Stimulated activated CD8-positive, alpha-beta memory T cell treated with anti-CD3 and anti-CD28 coated beads, Interleukin-7, amount 100 ng/mL, for 4 hours (primary cell): Measurements from ENCODE around the gene CDH22.

Source experiments
- DNase-seq, 2 donors: peaks; one replicate each; pipeline ENCODE4 v3.0.0-alpha.2; 2020; ENCODE audit warnings: low read depth in 2 of 2

The CDH22 gene

GRCh38 chr20:46300281-46300680, 8.0 kb downstream of the CDH22 start:
- no peak for DNase-seq

DNA sequence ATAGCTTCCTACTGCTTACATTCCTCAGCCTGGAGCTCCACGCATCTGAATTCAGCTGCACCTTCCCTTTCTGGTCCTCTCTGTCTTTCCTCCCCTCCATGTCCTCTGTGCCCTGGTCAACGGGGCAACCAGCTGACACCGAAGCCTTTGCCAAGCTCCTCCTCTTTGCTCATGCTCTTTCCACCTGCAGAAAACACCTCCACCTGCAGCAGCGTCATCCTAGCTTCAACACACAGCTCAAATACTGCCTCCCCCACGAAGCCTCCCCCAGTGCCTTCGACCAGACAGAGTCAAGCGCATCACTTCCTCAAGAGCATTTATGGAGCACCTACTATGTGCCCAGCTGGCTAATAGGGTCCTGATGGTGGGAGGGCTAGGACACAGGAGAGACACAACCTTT, 9.2 kb downstream of the CDH22 start:
- DNase-seq: no peak

DNA sequence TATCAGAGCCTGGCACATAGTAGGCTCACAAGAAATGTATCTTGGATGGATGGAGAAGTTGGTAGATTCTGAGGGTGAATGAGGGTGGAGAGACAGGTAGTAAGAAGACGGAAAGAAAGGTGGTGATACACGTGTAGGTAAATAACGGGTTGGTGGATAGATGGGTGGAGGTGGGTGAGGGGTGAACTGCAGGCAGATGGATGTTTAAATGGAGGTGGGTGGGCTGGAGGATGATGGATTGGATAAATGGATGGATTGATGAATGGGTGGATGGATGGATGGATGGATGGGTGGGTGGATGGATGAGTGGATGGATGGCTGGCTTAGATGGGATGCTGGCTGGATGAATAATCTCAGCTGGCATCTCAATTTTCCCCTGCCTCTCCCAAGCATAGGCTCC, 9.9 kb downstream of the CDH22 start:
- no peak for DNase-seq

- DNase-seq: no peak
These were observed 11.6 kb downstream of the CDH22 start for GRCh38 chr20:46296526-46297250.

GRCh38 chr20:46293084-46293483, 15.2 kb downstream of the CDH22 start:
- DNase-seq: no peak

DNA sequence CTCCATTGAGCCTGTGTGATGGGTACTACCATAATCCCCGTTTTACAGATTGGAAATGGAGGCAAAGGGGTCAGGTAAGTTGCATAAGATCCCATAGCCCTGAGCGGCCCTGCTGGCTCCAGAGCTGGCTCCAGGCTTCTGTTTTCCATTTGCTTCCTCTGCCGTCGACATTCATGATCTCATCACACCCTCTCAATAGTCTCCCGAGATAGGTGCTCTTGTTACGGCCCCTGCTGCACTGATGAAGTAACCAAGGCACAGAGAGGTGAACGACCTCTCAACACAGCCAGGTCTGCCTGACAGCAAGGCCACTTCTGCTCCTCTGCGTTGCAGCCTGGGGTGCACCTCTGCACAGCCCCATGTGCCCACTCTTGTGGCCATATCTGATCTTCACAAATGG, 16.9 kb downstream of the CDH22 start:
- DNase-seq: no peak

DNA sequence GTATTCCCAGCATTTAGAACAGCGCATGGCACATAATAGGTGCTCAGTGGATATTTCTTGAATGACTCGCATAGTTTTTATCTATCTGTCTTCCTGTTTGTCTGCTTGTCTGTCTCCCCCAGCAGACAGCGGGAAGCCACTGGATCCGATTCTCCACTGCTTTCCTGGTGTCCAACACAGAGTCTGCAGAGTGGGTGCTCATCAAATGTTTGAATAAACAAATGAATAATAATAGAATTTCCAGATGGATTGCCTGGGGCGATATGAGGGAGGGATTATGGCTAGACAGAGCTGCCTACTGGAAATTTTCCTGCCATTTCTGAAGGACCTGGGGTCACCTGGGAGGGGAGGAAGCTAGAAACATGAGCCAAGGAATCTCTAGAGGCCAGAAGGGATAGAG, 18.9 kb downstream of the CDH22 start:
- DNase-seq: no peak

DNA sequence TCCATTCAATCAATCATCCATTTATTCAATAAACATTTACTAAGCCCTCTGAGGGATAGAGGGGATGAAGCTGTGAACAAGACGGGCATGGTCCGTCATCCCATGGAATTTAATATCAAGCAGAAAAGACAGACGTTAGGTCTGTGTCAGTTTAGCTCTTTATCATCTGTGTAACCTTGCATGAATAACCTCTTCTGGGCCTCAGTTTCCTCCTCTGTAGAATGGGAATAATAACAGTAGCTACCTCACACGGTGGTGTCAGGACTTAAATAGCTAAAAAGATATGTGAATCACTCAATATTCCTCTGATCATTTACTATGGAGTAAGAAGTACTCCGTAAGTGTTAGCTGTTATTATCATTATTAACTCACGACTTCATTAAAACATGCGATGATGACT, 21.3 kb downstream of the CDH22 start:
- DNase-seq: no peak

GRCh38 chr20:46286382-46286781, 21.9 kb downstream of the CDH22 start:
- no peak for DNase-seq

DNA sequence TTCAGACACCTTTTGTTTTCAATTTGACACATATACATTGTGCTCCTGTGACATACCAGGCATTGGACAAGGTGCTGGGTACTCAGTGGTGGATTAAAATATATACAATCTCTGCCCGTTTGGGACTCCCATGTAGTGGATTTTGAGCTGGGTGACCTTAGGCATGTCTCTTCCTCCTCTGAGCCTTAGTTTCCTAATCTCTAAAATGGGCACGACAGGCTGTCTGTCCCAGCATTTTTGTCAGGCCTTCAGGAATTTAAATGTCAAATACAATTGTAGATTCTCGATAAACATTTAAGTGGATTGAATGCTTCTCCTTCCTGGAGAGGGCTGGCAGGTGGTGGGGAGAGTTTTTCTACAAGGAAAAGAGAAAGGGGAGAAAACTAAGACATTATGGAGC, 22.6 kb downstream of the CDH22 start:
- no peak for DNase-seq

DNA sequence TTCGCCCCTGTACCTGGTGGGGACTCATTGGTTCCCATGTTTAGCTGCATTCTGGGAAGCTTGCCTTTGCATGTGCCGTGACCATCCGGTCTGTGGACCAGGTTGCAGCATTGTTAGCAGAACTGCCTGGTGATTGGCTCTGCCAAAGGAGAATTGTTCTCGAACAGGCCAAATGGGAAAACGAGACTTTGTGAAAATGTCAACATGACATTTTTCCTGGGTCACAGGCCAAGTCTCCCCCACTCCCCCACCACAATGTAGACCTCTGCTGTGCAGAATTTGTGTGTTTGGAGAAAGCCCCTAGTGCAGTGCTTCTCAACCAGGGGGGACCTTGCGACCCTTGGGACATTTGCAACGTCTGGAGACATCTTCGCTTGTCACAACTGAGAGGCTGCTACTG, 23.2 kb downstream of the CDH22 start:
- DNase-seq: no peak

GRCh38 chr20:46284040-46284427, 24.3 kb downstream of the CDH22 start:
- DNase-seq: no peak

- no peak for DNase-seq
These were observed 24.8 kb downstream of the CDH22 start for GRCh38 chr20:46283426-46284039.

GRCh38 chr20:46282669-46283068, 25.6 kb downstream of the CDH22 start:
- DNase-seq: no peak

- DNase-seq: no peak
These were observed 29.2 kb downstream of the CDH22 start for GRCh38 chr20:46279103-46279502.

- DNase-seq: no peak
These were observed 30.7 kb downstream of the CDH22 start for GRCh38 chr20:46277602-46278001.

GRCh38 chr20:46276531-46276930, 31.8 kb downstream of the CDH22 start:
- no peak for DNase-seq

- no peak for DNase-seq
These were observed 33.2 kb downstream of the CDH22 start for GRCh38 chr20:46275091-46275490.

GRCh38 chr20:46273717-46274116, 34.6 kb downstream of the CDH22 start:
- DNase-seq: no peak

DNA sequence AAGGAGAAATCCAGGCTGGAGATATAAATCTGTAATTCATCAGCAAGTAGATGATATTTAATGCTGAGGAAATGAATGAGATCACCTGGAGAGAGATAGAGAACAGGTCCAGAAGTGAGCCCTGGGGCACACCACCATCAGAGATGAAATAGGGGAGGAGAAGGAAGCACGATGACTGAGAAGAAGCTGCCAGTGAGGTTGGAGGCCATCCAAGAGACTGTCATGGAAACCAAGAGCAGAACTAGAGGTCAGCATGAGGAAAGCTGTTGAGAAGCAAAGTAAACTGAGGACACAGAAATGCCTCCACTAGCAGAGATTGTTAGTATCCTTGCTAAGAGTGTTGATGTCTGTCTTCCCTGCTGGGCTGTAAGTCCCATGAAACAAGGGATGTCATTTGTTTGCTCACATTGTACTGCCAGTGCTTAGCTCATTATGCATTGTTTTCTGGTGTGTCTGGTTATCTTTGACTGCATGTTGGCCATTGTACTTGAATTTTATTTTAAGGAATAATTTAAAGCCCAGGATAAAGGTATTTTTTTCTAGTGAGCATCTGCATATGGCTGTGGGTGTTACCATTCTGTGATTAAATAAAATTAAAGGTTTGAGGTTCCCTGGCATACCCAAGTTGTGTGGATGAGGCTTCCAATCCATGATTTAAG, 35.8 kb downstream of the CDH22 start:
- DNase-seq: no peak

DNA sequence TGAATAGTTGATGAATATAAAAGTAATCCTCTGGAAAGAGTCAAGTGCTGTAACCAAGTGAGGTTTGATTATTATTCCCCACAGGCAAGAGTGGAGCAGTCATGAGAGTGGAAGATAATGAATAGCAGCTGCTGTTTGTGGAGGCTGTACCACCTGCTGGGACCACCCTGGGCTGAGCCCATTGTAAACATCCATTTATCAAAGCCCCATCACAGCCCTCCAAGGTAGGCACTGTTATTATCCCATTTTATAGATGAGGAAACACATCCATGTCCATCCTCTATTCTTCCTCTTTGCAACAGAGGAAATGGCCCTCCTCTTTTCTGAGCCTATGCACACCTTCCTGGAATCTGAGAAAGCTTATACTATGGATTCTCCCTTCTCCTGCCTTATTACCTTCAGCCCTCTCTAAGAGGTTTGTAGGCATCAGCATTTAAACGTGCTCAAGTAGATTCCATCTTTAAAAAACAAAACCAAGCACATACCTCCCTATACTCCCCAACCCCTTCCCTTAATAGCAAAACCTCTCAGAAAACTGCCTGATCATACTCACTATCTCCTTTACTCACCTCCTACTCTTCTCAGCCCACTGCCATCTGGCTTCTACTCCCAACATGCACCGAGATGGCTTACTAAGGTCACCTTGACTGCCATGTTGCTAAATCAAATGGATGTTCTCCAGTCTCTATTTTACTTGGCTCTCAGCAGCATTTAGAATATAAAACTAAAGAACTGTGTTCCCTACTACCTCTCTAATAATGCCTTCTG, 37.1 kb downstream of the CDH22 start:
- no peak for DNase-seq

DNA sequence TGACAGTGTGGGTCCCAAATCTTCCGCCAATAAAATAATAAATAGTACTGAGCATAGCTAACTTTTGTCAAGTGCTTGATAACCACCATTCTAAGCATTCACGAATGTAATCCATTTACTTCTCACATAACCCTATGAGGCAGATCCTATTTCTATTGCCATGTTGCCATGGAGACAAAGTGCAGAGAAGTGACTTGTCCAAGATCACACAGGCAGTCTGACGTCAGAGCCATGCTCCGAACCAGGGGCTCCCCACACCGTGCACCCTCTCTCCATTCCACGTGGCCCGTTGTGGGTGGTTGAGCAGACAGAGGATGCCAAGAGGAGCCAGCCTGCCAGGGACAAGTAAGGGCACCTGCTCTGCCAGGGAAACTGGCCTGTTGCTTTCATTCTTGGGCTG, 38.9 kb downstream of the CDH22 start:
- no peak for DNase-seq

DNA sequence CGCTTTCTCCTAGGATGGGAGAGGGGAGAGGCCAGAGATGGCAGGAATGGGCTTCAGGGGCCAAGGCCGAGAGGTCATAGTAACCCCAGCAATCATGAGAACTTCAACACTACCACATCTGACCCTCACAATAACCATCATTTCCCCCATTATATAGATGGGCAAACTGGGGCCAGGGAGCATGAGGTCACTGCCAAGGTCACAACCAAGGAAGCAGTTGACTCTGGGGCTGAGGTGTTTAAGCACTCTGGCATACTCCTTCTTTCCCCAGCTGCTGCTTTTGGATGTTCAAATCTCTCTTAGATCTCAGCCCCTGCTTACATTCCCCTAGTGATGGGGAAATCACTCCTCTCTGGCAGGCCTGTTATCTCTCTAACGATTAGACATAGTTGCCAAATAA, 39.6 kb downstream of the CDH22 start:
- DNase-seq: no peak
